Activated CD4-positive, alpha-beta T cell treated with anti-CD3 and anti-CD28 coated beads for 1 hour (primary cell): Measurements from ENCODE around the gene GPC5.
"Not testable (repeated sequence)": the region's sequence is repeated elsewhere in the genome, so short reads cannot be mapped to it uniquely, and the experiment has no call there.

Experiments used
- DNase-seq: peaks from one replicate; pipeline ENCODE4 v3.0.0-alpha.2; 2020

The GPC5 gene

DNA sequence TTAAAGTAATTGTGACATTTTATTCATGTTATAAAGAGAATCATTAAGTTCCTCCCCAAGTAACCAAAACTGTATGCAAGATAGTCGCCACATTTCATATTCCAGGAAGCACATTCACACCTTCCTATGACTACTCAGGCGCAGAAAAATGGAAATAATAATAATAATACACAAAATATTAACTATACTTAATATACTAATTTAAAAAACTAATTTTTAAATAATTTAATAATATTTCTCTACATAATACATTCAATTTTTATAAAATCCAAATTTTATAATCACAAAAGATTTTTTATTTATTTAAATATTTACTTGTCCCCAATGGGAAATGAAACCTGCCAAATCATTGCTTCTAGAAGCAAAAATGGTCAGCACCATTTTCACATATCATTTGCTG lies 1030.8 kb downstream of the GPC5 start:
- DNase-seq = no peak

DNA sequence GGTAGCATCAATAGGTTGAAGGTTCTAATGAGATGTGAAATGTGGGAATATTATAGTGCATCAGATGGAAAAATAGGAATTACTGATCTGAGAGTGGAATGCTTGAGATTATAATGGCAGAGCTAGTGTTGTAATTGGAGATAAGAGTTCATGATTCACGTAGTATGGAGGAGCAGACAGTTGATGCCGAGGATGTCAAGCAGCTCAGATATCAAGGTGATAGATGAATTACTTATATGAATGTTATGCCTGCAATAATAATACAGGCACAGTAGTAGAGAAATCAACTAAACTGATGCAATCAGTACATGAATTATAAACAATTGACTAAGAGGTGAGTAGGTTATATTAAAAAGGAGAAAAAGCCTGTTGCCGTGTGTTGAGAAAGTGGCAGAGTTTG lies 1035.0 kb downstream of the GPC5 start:
- no peak for DNase-seq

DNA sequence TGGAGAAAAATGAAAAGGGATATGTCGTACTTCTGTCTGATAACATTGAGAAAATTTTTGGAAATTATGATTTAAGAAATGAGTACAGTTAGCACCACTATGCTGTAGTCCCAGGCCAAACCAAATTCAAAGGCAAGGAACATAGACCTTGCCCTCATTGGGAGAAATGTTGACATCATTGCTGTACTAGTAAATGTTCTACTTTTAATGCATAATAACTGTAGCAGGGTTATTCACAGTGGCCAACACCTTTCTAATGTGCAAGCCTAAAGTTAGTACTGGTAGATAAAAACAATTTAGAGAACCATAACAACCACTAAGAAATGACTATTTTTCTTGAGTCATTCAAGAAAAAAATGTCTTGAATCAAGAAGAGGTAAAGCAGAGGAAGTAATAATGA lies 1035.5 kb downstream of the GPC5 start:
- DNase-seq = no peak

DNA sequence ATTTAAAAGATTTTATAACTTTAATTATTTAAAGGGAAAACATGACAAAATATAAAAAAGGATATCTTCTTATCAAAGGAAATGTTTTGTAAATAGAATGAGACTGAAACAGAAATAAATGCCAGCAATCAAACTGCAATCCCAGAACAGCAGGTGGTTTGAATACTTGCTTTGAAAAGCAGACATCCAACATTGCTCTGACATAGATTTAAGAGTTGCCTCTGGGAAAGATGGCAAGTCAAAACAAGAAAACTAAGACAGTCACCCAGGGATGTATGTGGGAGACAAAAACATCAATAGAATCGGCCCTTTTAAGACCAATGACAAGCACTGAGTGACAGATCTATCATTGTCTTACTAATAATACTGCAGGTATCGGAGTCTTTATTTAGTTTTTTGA lies 1038.5 kb downstream of the GPC5 start:
- no peak for DNase-seq

DNA sequence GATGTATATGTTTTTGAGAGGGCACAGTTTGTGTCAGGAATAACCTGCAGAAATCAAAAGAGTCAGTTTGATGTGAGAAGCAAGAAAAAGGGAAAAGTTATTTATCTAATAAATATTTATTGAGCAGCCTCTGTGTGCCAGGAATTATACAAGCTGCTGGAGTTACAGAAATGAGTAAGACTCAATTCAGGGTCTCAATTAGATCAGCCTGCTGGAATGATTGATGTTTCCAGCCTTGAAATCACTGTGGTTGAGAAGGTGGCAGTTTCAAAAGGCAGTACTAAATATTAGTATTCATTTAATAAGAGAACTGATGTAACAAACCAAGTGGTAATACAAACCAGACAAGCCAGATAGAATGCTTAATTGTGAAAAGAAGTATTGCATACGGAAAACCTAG lies 1045.8 kb downstream of the GPC5 start:
- DNase-seq = no peak

DNA sequence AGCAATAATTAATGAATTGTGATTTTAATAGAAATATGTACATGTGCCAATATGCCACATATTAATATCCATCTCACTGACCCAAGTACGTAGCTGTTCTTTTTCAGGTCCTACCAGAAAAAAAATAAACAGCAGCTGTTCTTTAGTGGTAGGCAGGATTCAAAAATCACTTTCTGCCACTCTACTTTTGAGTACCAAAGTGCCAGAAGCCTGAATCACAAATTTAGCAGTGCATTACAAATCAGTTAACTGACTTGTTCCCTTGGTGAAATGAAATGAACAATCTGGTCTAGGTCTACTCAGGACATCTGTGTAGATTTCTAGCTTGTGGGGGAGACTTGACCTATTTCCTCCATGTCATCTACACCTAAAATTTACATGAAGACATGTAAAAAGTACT lies 1052.6 kb downstream of the GPC5 start:
- no peak for DNase-seq

DNA sequence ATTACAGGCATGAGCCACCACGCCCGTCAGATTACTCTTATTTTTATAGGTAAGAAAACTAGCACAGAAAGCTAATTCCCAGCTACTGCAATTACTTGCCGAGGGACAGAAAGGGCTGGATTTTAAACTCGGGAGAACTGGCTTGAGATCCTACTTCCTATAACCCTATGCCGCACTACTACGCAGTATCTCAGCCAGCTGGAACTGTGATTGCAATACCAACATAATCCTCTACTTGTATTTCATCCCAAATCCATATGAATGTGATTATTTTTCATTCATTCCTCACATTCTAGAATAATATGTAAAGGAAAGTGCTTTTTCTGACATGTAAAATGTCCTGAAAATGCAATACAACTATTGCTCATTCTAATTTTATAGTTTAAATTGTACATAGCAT lies 1054.4 kb downstream of the GPC5 start:
- no peak for DNase-seq

DNA sequence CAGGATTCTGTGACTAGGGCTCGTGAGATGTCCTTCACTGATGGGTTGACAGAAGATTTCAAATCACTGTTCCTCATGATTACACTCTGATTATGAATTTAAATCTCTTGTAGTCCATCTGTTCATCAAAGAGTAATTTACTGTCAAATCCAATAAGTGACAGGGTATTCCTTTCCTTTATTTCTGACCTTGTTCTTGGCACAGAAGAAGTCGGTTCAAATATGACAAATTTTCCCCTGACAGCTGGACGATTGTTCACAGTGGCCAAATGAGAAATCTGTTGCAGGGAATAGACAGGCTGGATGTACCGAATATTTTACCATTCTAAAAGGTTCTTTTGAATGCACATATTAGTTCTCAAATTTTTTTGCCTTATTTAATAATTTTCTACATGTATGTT lies 1060.9 kb downstream of the GPC5 start:
- DNase-seq = no peak

DNA sequence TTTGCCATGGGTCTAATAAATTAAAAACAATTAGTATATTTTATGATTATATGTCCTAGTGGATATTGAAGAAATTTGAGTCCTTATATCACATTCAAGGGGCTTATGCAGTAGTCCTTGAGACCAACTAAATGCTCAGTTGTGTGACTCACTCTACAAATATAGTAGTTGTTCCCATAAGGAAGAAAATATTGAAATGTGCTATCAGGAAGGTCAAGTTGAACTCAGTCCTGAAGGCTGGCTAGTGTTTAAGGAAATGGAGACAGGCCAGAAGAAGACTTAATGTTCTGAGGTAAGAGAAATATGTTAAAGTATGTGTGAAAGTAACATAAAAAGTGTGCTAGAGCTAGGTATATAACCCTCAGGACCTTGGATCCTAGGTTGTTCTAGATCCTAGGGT lies 1062.1 kb downstream of the GPC5 start:
- no peak for DNase-seq

DNA sequence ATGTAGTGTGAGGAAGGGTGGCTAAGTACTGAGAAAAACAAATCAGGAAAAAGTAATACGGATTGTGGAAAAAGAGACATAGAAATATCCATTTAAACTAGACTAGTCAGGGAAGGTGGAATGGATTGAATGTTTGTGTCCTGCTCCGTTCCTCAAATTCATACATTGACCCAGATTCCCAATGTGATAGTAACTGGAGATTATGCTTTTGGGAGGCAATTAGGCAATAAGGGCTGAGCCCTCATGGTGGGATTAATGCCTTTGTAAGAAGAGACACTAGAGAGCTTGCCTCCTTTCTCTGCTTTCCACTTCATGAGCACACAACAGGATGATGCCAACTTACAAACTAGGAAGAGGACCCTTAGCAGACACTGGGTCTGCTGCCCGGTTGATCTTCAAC lies 1063.0 kb downstream of the GPC5 start:
- no peak for DNase-seq

DNA sequence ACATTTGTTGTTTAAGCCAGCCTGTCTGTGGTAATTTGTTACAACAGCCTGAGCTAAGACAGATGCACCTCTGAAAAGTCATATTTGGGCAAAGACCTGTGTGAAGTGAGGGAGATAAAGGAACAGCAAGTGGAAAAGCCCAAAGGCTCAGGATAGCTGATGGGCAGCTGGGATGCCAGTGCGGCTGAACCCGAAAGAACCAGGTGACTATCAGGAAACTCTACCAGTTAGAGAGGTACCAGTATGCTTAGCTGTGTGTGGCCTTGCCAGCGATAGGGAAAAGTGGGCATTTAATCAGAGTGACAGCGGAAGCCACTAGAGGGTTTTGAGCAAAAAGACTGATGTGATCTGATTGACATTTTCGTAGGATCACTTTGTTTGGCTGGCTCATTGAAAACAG lies 1063.4 kb downstream of the GPC5 start:
- DNase-seq = no peak

DNA sequence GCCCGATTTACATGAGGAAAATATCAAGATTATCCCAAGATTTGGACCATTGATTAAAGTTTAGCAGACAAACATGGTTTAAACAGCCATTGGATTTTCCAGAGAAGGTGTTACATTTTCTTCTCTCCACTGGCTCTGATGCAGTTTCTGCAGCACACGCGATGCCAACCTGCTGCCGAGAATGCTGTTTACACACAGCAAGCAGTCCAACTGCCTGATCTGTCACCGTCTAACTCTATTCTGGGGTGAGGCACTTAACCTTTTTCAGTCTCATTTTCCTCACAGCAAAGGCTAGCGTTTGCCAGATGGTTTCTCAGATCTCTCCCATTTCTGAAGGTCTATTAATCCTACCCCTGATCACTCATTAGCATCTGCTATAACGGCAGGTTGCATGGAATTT lies 1064.7 kb downstream of the GPC5 start:
- DNase-seq = no peak

DNA sequence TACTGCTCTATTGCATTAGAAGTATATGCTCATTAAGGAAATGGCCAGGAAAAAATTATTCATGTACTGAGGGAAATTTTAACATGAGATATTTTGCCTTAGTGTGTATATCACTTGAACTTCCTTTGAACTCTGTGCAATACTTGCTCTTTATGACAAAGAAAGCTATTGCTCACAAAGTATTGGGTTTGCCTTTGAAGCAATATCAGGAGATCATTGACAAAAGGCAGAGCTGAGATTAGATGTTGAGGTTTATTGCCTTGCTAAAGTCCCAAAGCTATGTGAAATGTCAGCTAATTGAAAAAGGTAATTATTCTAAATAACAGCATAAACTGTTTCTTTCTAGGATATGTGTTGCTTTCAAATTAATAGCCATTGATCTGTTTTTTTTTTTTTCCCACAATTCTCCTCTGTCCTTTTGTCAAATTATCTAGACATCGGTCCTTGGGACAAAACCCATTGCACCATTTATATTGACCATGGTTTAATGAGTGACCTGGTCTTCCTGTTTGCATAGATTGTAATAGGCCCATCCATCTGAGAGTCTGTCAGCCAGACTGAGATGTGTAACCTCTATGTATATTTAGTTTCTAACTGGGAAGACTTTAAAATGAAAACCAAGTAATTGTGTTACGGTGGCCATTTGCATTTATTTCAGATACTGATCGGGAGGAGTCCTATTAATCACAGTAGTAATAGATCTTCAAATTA lies 1075.5 kb downstream of the GPC5 start:
- DNase-seq = no peak

DNA sequence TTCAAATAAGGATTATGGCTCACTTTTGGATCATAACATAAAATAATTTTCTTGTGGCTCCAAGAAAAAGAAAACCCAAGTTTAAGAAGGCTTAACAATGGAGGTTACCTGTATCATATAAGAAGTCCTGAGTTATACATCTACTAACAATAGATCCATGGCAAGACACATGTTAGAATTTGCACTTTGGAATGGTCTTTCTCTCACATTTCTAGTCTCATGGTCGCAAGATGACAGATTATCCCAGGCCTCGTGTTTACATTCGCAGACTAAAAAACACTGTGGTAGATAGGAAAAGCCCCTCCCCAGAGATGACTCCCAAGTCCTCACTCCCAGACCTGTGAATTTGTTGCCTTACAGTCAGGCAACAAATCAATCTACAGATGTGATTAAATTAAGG lies 1082.0 kb downstream of the GPC5 start:
- DNase-seq = no peak

DNA sequence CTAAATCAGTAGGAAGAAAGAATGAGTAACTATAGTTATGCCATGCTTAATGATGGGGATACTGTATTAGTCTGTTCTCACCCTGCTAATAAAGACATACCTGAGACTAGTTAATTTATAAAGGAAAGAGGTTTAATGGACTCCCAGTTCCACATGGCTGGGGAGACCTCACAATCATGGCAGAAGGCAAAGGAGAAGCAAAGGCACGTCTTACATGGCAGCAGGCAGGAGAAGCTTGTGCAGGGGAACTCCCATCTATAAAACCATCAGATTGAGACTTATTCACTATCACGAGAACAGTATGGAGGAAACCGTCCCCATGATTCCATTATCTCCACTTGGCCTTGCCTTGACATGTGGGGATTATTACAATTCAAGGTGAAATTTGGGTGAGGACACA lies 1084.4 kb downstream of the GPC5 start:
- not testable (repeated sequence) for DNase-seq

DNA sequence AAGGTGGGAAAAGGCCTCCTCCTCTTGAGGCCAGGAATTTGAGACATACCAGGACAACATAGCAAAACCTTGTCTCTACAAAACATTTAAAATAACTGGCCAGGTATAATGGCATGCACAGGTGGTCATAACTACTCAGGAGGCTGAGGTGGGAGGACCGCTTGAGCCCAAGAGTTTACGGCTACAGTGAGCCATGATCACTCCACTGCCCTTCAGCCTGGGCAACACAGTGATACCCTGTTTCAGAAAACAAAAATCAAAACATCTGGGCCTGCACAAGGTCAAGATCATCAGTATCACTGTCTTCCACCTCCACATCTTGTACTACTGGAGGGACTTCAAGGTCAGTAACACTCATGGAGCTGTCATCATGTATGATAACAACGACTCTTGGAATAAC lies 1085.5 kb downstream of the GPC5 start:
- no peak for DNase-seq

DNA sequence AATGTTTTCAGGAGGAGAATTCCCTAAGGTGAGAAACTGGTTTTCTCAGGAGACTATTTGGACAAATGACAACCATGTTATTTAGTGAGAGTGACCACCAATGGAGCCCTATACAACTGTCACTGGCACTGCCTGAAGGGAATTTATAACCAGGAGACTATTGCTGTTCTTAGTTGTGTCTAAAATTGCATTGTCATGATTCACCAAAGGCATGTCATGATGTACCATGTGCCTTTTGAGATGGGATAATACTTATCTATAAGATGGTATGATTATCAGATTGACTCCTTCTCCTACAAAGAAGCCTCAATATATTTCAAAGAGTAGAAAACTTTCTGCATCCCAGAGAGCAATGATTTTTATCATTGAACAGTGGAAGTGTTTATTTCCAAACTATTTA lies 1088.8 kb downstream of the GPC5 start:
- no peak for DNase-seq

DNA sequence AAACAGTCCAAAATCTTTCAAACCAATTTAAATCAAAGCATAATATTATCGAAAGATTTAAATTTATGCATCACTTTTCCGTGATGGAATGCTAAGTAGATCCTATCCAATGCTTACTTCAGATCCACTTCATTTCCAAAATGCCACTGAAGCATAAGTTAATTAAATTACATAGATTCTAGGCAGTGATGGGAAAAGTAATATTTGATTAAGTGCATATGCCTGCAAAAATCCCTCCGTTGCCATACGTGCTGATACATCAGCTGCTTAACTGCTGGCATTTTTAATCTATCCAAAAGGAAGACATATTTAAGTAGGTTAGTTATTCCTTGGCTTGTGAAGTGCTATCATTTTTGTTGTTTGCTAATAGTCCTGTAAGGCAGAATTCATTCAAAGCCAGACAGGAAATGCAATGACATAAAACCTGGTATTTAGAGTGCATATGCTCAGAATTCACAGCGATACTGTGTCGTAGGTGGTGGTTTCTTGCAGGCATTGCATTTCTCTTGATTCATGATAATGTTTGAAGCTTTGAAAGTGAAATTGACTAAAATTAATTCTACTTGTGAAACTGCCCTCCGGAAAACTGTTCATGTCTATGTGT lies 1089.9 kb downstream of the GPC5 start:
- no peak for DNase-seq

DNA sequence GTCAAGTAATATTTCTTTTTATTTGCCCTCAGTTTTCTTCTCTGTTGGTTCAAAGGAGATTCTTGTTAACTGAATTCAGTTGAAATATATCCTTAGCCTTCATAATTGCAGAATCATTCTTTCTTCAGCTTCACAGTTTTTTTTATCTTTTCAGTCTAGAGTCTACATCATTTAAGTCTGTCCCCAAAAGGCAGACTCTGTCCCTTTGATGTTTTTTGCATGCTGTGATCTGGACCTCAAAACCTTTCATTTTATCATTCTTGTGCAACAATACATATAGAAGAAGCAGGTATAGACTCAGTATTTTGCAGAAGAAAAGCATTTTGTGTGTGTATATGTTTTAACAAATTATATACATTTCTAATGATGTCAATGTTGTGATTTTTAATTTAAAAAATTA lies 1093.4 kb downstream of the GPC5 start:
- no peak for DNase-seq

DNA sequence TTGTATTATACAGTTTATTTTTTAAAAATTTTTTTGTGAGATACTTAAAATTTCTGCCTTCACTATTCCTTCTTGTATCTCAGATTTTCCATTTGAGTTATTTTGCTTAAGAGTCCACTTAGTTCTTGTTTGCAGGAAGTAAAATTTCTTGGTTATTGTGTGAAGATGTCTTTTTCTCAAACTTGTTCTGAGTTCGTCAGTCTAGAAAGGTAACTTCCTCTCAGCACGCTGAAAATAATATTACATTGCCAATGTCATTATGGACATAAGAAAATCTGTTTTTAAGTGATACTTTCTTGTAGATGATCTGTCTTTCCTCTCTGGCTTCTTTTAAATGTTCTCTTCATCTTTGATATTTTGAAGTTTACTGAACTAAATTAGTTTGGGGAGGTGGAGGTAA lies 1096.5 kb downstream of the GPC5 start:
- DNase-seq = no peak

DNA sequence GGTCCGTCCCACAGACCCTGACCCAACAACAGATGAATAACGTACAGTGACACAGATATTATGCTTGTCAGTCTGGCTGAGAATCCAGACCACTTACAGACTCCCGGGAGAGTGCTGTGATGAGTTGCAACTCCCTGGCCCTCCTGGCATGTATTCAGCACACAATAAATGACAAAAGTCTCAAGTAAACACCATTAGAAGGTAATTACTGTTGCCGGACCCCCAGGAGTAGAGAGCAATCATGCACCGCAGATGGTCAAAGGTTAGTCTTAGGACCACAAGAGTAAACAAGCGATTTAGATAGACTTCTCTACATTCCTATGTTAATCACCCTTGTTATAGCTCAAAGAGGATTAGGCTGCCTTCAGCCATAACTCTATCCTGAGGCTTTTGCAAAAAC lies 1101.8 kb downstream of the GPC5 start:
- DNase-seq = no peak

DNA sequence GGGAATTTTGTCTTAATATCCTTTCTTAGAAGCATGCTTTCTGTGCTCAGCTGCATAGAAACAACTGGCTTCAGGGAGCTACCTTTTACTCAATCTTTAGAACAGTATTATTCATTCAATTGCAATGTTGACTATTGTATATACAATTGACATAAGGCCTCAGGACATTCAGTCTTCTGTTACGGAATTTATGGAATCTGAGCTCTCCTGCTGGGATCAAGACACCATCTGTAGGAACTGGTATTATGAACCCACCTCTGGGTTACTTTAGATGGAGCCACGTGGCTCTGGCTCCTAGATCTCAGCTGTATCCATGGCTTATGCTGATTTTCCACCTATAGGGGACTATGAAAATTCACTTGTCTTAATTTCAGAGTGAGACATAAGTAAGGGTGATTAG lies 1112.0 kb downstream of the GPC5 start:
- DNase-seq = no peak

DNA sequence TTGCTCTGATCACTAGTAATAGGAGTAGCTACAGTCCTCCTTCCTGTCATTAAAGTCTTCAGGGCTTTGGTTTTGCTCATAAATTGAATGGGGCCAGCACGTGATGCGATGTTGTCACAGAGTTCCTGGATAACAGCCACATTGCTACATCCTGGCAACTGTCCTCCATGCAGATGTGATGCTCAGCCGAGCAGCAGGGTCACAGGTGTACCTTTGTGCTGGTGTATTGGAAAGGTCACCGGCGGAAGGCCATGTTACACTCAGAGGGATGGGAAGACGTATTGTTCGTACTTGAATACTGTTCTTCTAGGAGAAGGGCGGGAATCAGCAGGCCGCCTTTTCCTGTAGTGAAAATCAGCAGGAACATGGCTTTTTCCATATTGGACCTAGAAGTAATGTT lies 1114.4 kb downstream of the GPC5 start:
- no peak for DNase-seq

DNA sequence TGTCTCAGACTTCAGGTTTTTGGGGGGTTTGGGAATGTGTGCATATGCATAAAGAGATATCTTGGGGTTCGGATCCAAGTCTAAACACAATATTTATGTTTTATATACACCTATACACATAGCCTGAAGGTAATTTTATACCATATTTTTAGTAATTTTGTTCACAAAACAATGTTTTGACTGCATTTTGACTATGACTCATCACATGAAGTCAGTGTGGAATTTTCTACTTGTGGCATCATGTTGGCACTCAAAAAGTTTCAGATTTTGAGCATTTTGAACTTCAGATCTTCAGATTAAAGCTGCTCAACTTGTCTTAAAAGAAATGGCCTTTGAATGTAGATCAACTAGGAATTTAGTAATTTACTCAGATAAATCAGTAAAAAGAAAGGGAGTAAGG lies 1115.3 kb downstream of the GPC5 start:
- no peak for DNase-seq

DNA sequence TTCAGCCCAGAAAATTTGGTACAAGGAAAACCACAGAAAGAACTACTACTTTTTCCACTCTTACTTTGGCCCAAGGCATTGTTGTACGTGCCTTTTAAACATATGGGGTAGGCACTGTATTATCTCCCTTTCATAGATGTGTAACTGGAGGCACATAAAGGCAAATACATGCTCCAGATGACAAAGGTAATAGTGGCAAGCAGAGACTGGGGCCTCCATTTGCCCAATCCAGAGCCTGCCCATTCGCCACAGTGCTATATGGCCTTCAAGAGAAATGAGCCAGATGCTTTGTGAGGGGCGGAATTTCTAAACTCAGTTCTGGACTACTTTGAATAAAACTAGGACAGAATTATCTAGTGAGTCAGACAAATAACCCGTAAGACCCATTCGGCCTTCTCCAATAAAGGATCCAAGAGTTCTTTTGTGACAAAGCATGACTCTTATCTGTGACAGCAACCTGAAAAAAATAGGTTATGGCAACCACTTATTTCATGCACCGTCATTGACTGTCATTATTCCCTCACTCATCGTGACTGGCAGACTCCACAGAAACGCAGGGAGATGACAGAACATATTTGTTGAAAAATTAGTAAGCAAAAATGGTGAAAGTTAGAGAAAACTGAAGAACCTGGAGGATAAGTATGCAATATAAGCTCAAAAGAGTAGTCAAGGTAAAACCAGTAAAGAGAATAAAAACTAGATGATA lies 1116.2 kb downstream of the GPC5 start:
- DNase-seq = no peak
